Pancreas (tissue), 10 donors: ENCODE data around the gene RBM19. TPM values are rescaled to one million over a fixed set of nuclear protein-coding genes. Genes with fewer than 3 reads are reported as not detected.

Source experiments
- ATAC-seq, 4 donors: fragments of 200-7000 bp; cut with Tn5 transposase; one replicate each; pipeline versions ENCODE4 v1.8.0 to v1.9.1; 2020; ENCODE audit warnings: mild to moderate bottlenecking in 4 of 4, moderate library complexity in 4 of 4
- DNase-seq, 6 donors: peaks; one replicate each; pipeline ENCODE4 v3.0.0-alpha.2; 2020
- FAIRE-seq: peaks from 2 replicates; lab custom pipeline; 2012; peaks lifted over from hg19 to GRCh38; lab: Jason Lieb, UNC
- H3K27ac ChIP-seq, 4 donors: fragments of 200-600 bp; sonication (generic); 1 replicate in 3 of 4; 2 replicates in 1 of 4; pipeline versions ENCODE4 v1.5.0 to v1.8.0; 2020
- H3K27me3 ChIP-seq, 4 donors: fragments of 200-600 bp; one replicate each; pipeline ENCODE4 v1.8.0; 2021
- H3K36me3 ChIP-seq, 3 donors: fragments of 200-600 bp; sonication (generic) in 1 of 3; one replicate each; pipeline versions ENCODE4 v1.5.0 to v1.8.0; 2020 to 2021
- H3K4me1 ChIP-seq, 3 donors: fragments of 200-600 bp; one replicate each; pipeline ENCODE4 v1.8.0; 2021
- H3K4me3 ChIP-seq, 4 donors: fragments of 200-600 bp; sonication (generic) in 2 of 4; one replicate each; pipeline versions ENCODE4 v1.5.0 to v1.8.0; 2020 to 2021
- H3K9me3 ChIP-seq, 4 donors: fragments of 200-600 bp; one replicate each; pipeline ENCODE4 v1.8.0; 2021
- CTCF ChIP-seq, 4 donors: fragments of 200-600 bp; sonication (generic) in 3 of 4; IDR thresholded peaks; one replicate each; pipeline versions ENCODE4 v1.5.0 to v1.8.0; 2021; ENCODE audit warnings: antibody characterized with exemption in 4 of 4
- WGBS, 2 donors: extraction: QIAGEN DNeasy Blood & Tissue Kit; methylation state at CpG; one replicate each; pipeline ENCODE4 v1.1.7; 2013; 5-methylcytosine and 5-hydroxymethylcytosine counted together
- intact Hi-C, 3 donors: fragments of 100-400 bp; cut with DNase I; formaldehyde crosslinking; loops; one replicate each; pipeline versions ENCODE4 v1.11.1 to v1.14.2; 2022
- polyA plus RNA-seq, 2 donors: library from polyadenylated mRNA; stranded (reverse); fragments of 200-250 nt; gene quantifications; one replicate each; pipeline ENCODE4 v1.2.3, GENCODE V29; 2013
- total RNA-seq, 6 donors: library from RNA; stranded (reverse); fragmentation: NEBNext Ultra II Directional in 4 of 6; extraction: Animal tissue kit (Norgen Biotek cat#: 25700) in 4 of 6; gene quantifications; one replicate each; pipeline versions ENCODE4 v1.2.1 to v1.2.4, GENCODE V29; 2021 to 2023
- donor health status: healthy with polysubstance abuse.
- donor health status: DM: no; HTN: no; CAD: no; lungs with moderate emphysema.
- donor health status: DM: no; HTN: no; CAD: no.
- donor health status: control.
- donor health status: control.
- donor health status: Bipolar disorder and iron deficiency.
- donor health status: DM: yes; HTN: yes; CAD: no.
- donor health status: DM: no; HTN: no; CAD: no.
- donor health status: DM: no; HTN: no; CAD: no.
- donor health status: DM: yes; HTN: yes; CAD: no.

Gene RBM19
- total and polyA plus RNA-seq, 8 donors: 13.9 to 32.2 (median 15.8) TPM

GRCh38 chr12:113880988-113881962 lies 84.8 kb downstream of the RBM19 start:
- Histone ChIP-seq H3K27me3 (no peaks in the 10 kb centered on the region), H3K9me3 (no peaks in the 10 kb centered on the region), H3K4me3 (no peak overlapping the region), H3K36me3 (no peaks in the 10 kb centered on the region), H3K4me1 (no peaks in the 10 kb centered on the region), H3K27ac (no peak overlapping the region)
- 78 to 81% methylated on average over 23 of the region's 23 CpGs for WGBS, 2 donors
- no peak for TF ChIP-seq CTCF (IDR thresholded peaks at IDR 0.05)
- ATAC-seq: peak in 2 of 4 donors; percentile 27 to 61
- no peak for FAIRE-seq
- no peak for DNase-seq
- intact Hi-C loops: no loop called here

- no peaks in the 10 kb centered on the region for H3K36me3 ChIP-seq
- DNase-seq: no peak
- H3K27me3 ChIP-seq: no peaks in the 10 kb centered on the region
- intact Hi-C loops: no loop called here
- ATAC-seq: peak in 1 of 4 donors; percentile 26
- H3K27ac ChIP-seq: no peak overlapping the region
- WGBS, 2 donors: 87 to 88% methylated on average over 11 of the region's 11 CpGs
- no peak overlapping the region for H3K4me3 ChIP-seq
- H3K9me3 ChIP-seq: no peaks in the 10 kb centered on the region
- no peak for TF ChIP-seq CTCF (IDR thresholded peaks at IDR 0.05)
- FAIRE-seq: no peak
- no peaks in the 10 kb centered on the region for H3K4me1 ChIP-seq
These were observed 85.8 kb downstream of the RBM19 start for GRCh38 chr12:113880326-113880725.

GRCh38 chr12:113879658-113880057 lies 86.5 kb downstream of the RBM19 start:
- intact Hi-C loops: no loop called here
- Histone ChIP-seq H3K9me3 (no peaks in the 10 kb centered on the region), H3K4me3 (no peak overlapping the region), H3K27me3 (no peaks in the 10 kb centered on the region), H3K4me1 (no peaks in the 10 kb centered on the region), H3K36me3 (no peaks in the 10 kb centered on the region), H3K27ac (no peak overlapping the region)
- ATAC-seq (no peak), FAIRE-seq (no peak), DNase-seq (no peak)
- no peak for TF ChIP-seq CTCF (IDR thresholded peaks at IDR 0.05)
- WGBS, 2 donors: 93 to 96% methylated on average over 3 of the region's 3 CpGs

GRCh38 chr12:113877607-113878006 lies 88.5 kb downstream of the RBM19 start:
- FAIRE-seq (no peak), ATAC-seq (no peak), DNase-seq (no peak)
- TF ChIP-seq CTCF (IDR thresholded peaks at IDR 0.05): no peak
- Histone ChIP-seq H3K27me3 (no peaks in the 10 kb centered on the region), H3K4me3 (no peak overlapping the region), H3K9me3 (no peaks in the 10 kb centered on the region), H3K4me1 (no peaks in the 10 kb centered on the region), H3K36me3 (no peaks in the 10 kb centered on the region), H3K27ac (no peak overlapping the region)
- intact Hi-C loops: no loop called here
- 95 to 98% methylated on average over 5 of the region's 5 CpGs for WGBS, 2 donors

GRCh38 chr12:113876160-113876559 lies 90.0 kb downstream of the RBM19 start:
- intact Hi-C loops: no loop called here
- H3K36me3 ChIP-seq: no peaks in the 10 kb centered on the region
- no peaks in the 10 kb centered on the region for H3K9me3 ChIP-seq
- FAIRE-seq (no peak), ATAC-seq (no peak), DNase-seq (no peak)
- WGBS, 2 donors: 96 to 100% methylated on average over 2 of the region's 2 CpGs
- no peaks in the 10 kb centered on the region for H3K4me1 ChIP-seq
- TF ChIP-seq CTCF (IDR thresholded peaks at IDR 0.05): no peak
- no peak overlapping the region for H3K4me3 ChIP-seq
- H3K27ac ChIP-seq: no peak overlapping the region
- H3K27me3 ChIP-seq: no peaks in the 10 kb centered on the region
